Natural killer cell (primary cell): ENCODE results near the gene ZCCHC14. TPM values are rescaled to one million over a fixed set of nuclear protein-coding genes. Genes with fewer than 3 reads are reported as not detected.

Experiments
- ATAC-seq, 3 donors: fragments of 150-1000 bp in 2 of 3; fragments of 200-7000 bp in 1 of 3; cut with Tn5 transposase; 1 replicate in 1 of 3; 2 replicates in 2 of 3; pipeline ENCODE4 v1.10.0; 2021; ENCODE audit warnings: mild to moderate bottlenecking in 2 of 3, moderate library complexity in 2 of 3
- DNase-seq, 2 donors: peaks; one replicate each; pipeline versions ENCODE4 v3.0.0 to v3.0.0-alpha.2; 2013 to 2021; ENCODE audit warnings: mixed read lengths in 1 of 2
- H3K27ac ChIP-seq: one replicate; pipeline ENCODE4 v1.5.1; 2013; ENCODE audit warnings: mild to moderate bottlenecking, low read length
- H3K27me3 ChIP-seq: one replicate; pipeline ENCODE4 v1.6.1; 2013; ENCODE audit warnings: low read length; ENCODE audit not compliant: control insufficient read depth, insufficient read depth
- H3K36me3 ChIP-seq: one replicate; pipeline ENCODE4 v1.6.1; 2013; ENCODE audit warnings: low read length; ENCODE audit not compliant: control insufficient read depth, insufficient read depth
- H3K4me1 ChIP-seq: one replicate; pipeline ENCODE4 v1.6.1; 2013; ENCODE audit warnings: low read length; ENCODE audit not compliant: control insufficient read depth, insufficient read depth
- H3K4me3 ChIP-seq: one replicate; pipeline ENCODE4 v1.5.1; 2013; ENCODE audit warnings: low read length
- H3K9me3 ChIP-seq: one replicate; pipeline ENCODE4 v1.6.1; 2013; ENCODE audit warnings: low read length; ENCODE audit not compliant: control insufficient read depth, insufficient read depth
- H3K27ac Mint-ChIP-seq, 2 donors: one replicate each; pipeline ENCODE4 v1.8.0; 2022; ENCODE audit warnings: mild to moderate bottlenecking in 2 of 2, mixed read lengths in 2 of 2, moderate library complexity in 1 of 2
- H3K27me3 Mint-ChIP-seq, 2 donors: one replicate each; pipeline ENCODE4 v1.8.0; 2022; ENCODE audit warnings: low read depth in 2 of 2, mixed read lengths in 2 of 2
- H3K36me3 Mint-ChIP-seq: one replicate; pipeline ENCODE4 v1.8.0; 2022; ENCODE audit warnings: mixed read lengths
- H3K4me1 Mint-ChIP-seq, 2 donors: one replicate each; pipeline ENCODE4 v1.8.0; 2022; ENCODE audit warnings: mixed read lengths in 2 of 2
- H3K4me3 Mint-ChIP-seq: one replicate; pipeline ENCODE4 v1.8.0; 2022; ENCODE audit warnings: mild to moderate bottlenecking, moderate library complexity, mixed read lengths
- H3K9me3 Mint-ChIP-seq, 2 donors: one replicate each; pipeline ENCODE4 v1.8.0; 2022; ENCODE audit warnings: mixed read lengths in 2 of 2
- WGBS: methylation state at CpG from one replicate; pipeline ENCODE4 v1.1.7; 2013; ENCODE audit warnings: missing lambda C conversion rate; ENCODE audit not compliant: insufficient coverage; 5-methylcytosine and 5-hydroxymethylcytosine counted together
- intact Hi-C: fragments of 100-400 bp; cut with micrococcal nuclease; formaldehyde crosslinking; loops from one replicate; pipeline ENCODE4 v1.14.2; 2022
- total RNA-seq, 4 donors: library from RNA; stranded (reverse); fragments of 120-200 nt in 1 of 4; gene quantifications; one replicate each; pipeline versions ENCODE4 v1.2.3 to v1.2.4, GENCODE V29; 2013 to 2022
- TF ChIP-seq, protein P1 (sequence below): fragments of 200-600 bp; IDR thresholded peaks from one replicate; pipeline ENCODE4 v1.8.0; 2022; ENCODE audit warnings: antibody characterized with exemption

The ZCCHC14 gene
- total RNA-seq, 3 donors from 2014 or later (not counting 1 experiment from before 2014, with no cell fraction given), result 12.2 to 20.9 (median 19.2) TPM

DNA sequence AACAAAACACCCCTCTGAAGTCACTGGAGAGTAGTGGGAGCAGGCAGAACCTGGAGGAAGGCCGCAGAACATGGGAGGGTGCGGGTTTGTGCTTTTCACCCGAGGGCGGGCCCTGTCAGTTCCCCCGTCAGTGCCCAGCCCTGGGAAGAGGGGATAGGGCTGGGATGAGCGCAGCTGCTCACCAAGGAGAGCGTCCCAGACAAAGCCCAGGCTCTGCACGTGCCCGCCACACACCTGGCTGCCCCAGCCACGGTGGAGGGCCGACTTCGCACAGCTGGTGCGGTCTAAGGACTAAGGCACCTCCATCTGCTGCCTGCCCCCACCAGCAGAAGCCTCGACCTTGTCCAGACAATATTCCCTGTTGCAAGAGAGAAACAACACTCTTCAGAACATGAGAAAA lies 39.5 kb downstream of the ZCCHC14 start:
- no peak overlapping the region for H3K4me3 ChIP-seq
- TF ChIP-seq, protein P1, sequence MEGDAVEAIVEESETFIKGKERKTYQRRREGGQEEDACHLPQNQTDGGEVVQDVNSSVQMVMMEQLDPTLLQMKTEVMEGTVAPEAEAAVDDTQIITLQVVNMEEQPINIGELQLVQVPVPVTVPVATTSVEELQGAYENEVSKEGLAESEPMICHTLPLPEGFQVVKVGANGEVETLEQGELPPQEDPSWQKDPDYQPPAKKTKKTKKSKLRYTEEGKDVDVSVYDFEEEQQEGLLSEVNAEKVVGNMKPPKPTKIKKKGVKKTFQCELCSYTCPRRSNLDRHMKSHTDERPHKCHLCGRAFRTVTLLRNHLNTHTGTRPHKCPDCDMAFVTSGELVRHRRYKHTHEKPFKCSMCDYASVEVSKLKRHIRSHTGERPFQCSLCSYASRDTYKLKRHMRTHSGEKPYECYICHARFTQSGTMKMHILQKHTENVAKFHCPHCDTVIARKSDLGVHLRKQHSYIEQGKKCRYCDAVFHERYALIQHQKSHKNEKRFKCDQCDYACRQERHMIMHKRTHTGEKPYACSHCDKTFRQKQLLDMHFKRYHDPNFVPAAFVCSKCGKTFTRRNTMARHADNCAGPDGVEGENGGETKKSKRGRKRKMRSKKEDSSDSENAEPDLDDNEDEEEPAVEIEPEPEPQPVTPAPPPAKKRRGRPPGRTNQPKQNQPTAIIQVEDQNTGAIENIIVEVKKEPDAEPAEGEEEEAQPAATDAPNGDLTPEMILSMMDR, result no peak
- peaks cover 7% of the 10 kb centered on the region for H3K36me3 ChIP-seq
- peaks cover 12 to 19% of the 10 kb centered on the region in 2 donors for H3K4me1 Mint-ChIP-seq
- 89% methylated on average over 14 of the region's 14 CpGs for WGBS
- H3K4me3 Mint-ChIP-seq, result no peak overlapping the region
- ATAC-seq (no peak), DNase-seq (no peak)
- H3K9me3 ChIP-seq, result no peaks in the 10 kb centered on the region
- H3K27me3 Mint-ChIP-seq, result no peaks in the 10 kb centered on the region
- H3K36me3 Mint-ChIP-seq, result peaks cover 15% of the 10 kb centered on the region
- H3K27ac ChIP-seq, result no peak overlapping the region
- intact Hi-C loops, result no loop called here
- no peaks in the 10 kb centered on the region for H3K27me3 ChIP-seq
- no peak overlapping the region for H3K27ac Mint-ChIP-seq
- H3K4me1 ChIP-seq, result no peaks in the 10 kb centered on the region
- H3K9me3 Mint-ChIP-seq, result no peaks in the 10 kb centered on the region

DNA sequence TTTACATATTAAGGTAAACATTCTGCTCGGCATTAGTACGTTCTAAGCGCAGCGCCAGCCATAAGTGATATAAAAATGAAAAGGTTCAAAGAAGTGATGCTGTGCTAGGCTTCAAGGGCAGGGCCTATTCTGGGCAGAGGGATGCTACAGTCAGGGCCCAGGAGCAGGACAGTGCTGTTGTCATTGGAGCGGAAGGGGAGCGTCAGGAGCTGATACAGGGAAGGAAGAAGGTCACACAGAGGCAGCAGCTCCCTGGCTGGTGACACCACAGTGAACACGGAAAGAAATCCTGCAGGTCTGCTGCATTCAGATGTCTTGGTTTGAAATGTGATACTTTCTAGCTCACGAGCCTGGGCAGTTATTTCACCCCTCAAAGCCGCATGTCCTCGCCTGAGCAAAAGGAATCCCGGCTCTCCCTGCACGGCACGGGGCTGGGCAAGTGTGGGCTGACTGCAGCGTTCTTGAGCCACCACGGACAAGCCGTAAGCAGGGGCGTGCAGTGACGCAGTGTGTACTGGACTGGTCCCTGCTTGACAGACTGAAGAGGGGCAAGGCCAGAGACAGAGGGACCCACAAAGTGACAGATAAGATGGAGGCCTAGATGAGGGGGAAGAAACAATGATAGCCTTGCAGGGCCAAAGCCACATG lies 41.1 kb downstream of the ZCCHC14 start:
- no peaks in the 10 kb centered on the region for H3K9me3 Mint-ChIP-seq
- ATAC-seq (no peak), DNase-seq (no peak)
- intact Hi-C loops, result no loop called here
- TF ChIP-seq, protein P1, result no peak
- peaks cover 7% of the 10 kb centered on the region for H3K36me3 ChIP-seq
- H3K4me3 ChIP-seq, result no peak overlapping the region
- H3K4me1 ChIP-seq, result no peaks in the 10 kb centered on the region
- H3K36me3 Mint-ChIP-seq, result peaks cover 27% of the 10 kb centered on the region
- H3K4me3 Mint-ChIP-seq, result no peak overlapping the region
- 95% methylated on average over 18 of the region's 18 CpGs for whole genome bisulfite sequencing
- peaks cover 12 to 19% of the 10 kb centered on the region in 2 donors for H3K4me1 Mint-ChIP-seq
- no peaks in the 10 kb centered on the region for H3K27me3 Mint-ChIP-seq
- no peaks in the 10 kb centered on the region for H3K27me3 ChIP-seq
- no peak overlapping the region for H3K27ac Mint-ChIP-seq
- H3K27ac ChIP-seq, result no peak overlapping the region
- H3K9me3 ChIP-seq, result no peaks in the 10 kb centered on the region

DNA sequence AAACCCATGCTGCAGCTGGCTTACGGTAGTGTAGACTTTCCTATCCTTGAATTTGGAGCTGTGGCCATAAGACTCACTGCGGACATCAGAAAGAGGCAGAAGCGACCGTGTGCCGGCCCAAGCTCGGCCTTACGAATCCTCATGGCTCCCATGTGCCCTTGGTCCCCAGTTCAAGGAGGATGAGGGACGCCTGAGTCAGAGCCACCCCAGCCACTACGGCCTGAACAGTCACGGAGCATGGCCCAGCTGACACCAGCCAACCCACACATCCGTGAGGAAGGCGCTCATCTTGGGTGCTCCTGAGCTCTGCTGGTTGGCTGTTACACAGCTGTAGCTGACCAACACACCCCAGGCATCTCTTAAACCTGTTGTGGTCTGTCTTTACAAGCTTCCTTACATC lies 44.0 kb downstream of the ZCCHC14 start:
- WGBS, result 95% methylated on average over 12 of the region's 12 CpGs
- no peaks in the 10 kb centered on the region for H3K9me3 Mint-ChIP-seq

More for the DNA sequence above, 44.0 kb downstream of the ZCCHC14 start:
- Mint-ChIP-seq H3K36me3 (peaks cover 21% of the 10 kb centered on the region), H3K27ac (no peak overlapping the region), H3K4me3 (no peak overlapping the region), H3K4me1 (peaks cover 12 to 14% of the 10 kb centered on the region in 2 donors), H3K27me3 (no peaks in the 10 kb centered on the region)
- Histone ChIP-seq H3K36me3 (peaks cover 9% of the 10 kb centered on the region), H3K4me3 (no peak overlapping the region), H3K27ac (no peak overlapping the region), H3K9me3 (no peaks in the 10 kb centered on the region), H3K4me1 (no peaks in the 10 kb centered on the region), H3K27me3 (no peaks in the 10 kb centered on the region)
- intact Hi-C loops, result no loop called here
- TF ChIP-seq, protein P1, result no peak
- DNase-seq, result no peak
- no peak for ATAC-seq
